ENCODE data around the gene SMYD1.

SMYD1 gene

GRCh38 chr2:88049622-88050021 lies 18.0 kb upstream of the SMYD1 start:
- no peak for TF ChIP-seq ZFX (IDR thresholded peaks at IDR 0.05)
- TF ChIP-seq, protein P1, sequence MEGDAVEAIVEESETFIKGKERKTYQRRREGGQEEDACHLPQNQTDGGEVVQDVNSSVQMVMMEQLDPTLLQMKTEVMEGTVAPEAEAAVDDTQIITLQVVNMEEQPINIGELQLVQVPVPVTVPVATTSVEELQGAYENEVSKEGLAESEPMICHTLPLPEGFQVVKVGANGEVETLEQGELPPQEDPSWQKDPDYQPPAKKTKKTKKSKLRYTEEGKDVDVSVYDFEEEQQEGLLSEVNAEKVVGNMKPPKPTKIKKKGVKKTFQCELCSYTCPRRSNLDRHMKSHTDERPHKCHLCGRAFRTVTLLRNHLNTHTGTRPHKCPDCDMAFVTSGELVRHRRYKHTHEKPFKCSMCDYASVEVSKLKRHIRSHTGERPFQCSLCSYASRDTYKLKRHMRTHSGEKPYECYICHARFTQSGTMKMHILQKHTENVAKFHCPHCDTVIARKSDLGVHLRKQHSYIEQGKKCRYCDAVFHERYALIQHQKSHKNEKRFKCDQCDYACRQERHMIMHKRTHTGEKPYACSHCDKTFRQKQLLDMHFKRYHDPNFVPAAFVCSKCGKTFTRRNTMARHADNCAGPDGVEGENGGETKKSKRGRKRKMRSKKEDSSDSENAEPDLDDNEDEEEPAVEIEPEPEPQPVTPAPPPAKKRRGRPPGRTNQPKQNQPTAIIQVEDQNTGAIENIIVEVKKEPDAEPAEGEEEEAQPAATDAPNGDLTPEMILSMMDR (conservative IDR thresholded peaks at IDR 0.05): no peak
- no peak overlapping the region for H3K27ac ChIP-seq

DNA sequence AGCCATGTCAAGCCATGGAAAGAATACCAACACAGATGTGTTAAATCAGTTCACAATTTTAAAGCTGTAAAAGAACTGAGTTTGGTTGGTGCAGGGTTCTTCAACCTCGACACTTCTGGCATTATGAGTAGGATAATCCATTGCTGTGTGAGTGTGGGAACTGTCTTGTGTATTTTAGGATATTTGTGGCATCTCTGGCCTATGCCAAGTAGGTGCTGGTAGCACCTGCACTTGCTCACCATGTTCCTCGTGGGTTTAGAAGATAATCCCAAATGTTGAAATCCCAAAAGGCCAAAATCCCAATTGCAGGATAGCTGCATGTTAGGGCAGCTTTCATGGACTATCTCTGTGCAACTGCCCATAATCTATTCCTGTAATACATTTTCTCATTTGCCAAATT lies 15.8 kb upstream of the SMYD1 start:
- no peak overlapping the region for H3K27ac ChIP-seq
- TF ChIP-seq ZFX (IDR thresholded peaks at IDR 0.05): no peak
- TF ChIP-seq, protein P1 (conservative IDR thresholded peaks at IDR 0.05): no peak

- TF ChIP-seq, protein P1 (conservative IDR thresholded peaks at IDR 0.05): no peak
- no peak for TF ChIP-seq ZFX (IDR thresholded peaks at IDR 0.05)
- no peak overlapping the region for H3K27ac ChIP-seq
Measured at GRCh38 chr2:88053296-88053695, 14.3 kb upstream of the SMYD1 start.

DNA sequence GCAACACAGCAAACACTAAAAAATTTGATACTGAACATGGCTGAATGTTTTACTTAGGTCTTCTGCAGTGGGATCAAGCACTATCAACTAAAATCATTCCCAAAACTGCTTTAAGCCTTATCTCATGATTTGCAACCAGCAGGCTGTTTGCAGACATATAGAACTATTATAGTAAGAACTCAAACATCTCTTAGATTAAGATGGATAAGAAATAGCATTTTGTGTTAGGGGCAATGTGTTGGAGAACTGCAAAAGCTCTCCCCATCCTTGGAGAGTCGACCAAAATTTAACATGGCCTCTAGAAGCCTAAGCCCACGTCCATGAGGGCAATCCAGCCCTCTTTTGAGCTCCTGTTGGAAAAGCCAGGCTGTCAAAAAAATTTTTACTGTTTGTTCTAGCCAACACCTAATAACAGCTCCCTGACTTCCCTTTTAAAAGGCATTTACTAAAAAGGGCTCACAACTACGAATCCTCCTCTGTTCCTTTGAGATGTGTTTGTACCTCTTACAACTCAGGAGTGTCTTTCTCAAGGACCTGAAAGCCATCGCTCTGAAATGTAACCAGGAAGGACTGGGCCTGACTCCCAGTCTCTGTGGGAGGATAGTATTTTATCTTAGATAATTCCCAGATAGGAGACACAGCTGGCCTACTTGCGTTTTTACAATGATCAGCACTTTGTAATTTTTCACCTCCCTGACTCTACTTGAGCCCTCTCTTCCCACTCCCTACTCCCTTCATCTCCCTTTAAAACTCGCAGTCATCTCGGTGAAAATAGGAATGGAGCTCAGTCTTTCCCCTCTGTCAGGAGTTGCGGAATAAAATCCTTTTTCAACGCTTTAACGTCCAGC lies 13.5 kb upstream of the SMYD1 start:
- H3K27ac ChIP-seq: peak overlapping the region; percentile 99

DNA sequence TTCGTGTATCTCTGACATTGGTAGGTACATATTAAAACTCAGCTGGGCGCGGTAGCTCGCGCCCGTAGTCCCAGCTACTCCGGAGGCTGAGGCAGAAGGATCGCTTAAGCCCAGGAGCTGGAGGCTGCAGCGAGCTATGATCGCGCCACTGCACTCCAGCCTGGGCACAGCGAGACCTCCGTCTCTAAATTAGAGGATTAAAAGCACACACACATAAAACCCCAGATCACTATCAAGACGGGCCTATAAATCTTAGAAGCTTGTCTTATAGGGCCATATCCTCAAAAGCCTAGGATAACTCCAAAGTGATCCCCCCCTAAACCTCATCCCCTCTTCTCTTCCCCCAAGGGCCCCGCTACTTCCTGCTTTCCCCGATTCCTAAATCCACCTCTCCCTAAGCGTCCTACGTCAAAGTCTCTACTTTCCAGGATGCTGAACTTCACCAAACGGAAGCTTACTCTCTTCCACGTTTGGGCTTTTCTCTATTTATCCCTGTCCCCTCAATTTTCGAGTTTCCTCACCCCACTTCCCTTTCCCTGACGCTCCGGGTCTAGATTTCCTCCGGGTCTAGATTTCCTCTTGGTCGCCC lies 12.7 kb upstream of the SMYD1 start:
- peak overlapping the region; percentile 99 for H3K27ac ChIP-seq
- TF ChIP-seq, protein P1 (conservative IDR thresholded peaks at IDR 0.05): no peak
- no peak for TF ChIP-seq ZFX (IDR thresholded peaks at IDR 0.05)

More for the DNA sequence above, 13.5 kb upstream of the SMYD1 start:
- TF ChIP-seq, protein P1 (conservative IDR thresholded peaks at IDR 0.05): no peak
- TF ChIP-seq ZFX (IDR thresholded peaks at IDR 0.05): no peak

- TF ChIP-seq, protein P1 (conservative IDR thresholded peaks at IDR 0.05): no peak
- peak; percentile 90 for TF ChIP-seq ZFX (IDR thresholded peaks at IDR 0.05)
Measured at GRCh38 chr2:88055371-88056128, 12.1 kb upstream of the SMYD1 start, which contains the start of gene KRCC1. TSS of gene KRCC1 (minus strand) at chr2:88055783. CDS start at chr2:88028563, 27,220 bp downstream.

More at GRCh38 chr2:88055371-88056128, 12.1 kb upstream of the SMYD1 start, which contains the start of gene KRCC1:
- H3K27ac ChIP-seq: peak within 1 kb of the TSS; percentile 99
